A673 (cell line): Measurements from ENCODE around the gene CD93. TPM values are rescaled to one million over a fixed set of nuclear protein-coding genes. Genes with fewer than 3 reads are reported as not detected.

Experiments
- BruUV-seq: library from RNA; stranded (reverse); fragments of 400-500 nt; replicated peaks from 2 replicates; lab custom pipeline; 2021; lab: Mats Ljungman, UMichigan
- CTCF ChIA-PET: fragments of 300-600 bp; sonication (Branson Sonifier 250); formaldehyde crosslinking; loops from one replicate; lab custom pipeline; 2022; ENCODE audit warnings: antibody characterized with exemption; lab: Charles Lee
- POLR2A ChIA-PET: fragments of 300-600 bp; sonication (Branson Sonifier 250); formaldehyde crosslinking; loops from one replicate; lab custom pipeline; 2022; ENCODE audit warnings: antibody characterized with exemption; ENCODE audit not compliant: low non-redundant PET; lab: Charles Lee
- DNase-seq: peaks from one replicate; pipeline ENCODE4 v3.0.0-alpha.2; 2015; ENCODE audit warnings: low spot score
- H3K27ac ChIP-seq: fragments of 200-600 bp; sonication (generic); 2 replicates; pipeline ENCODE4 v1.5.1; 2016; ENCODE audit warnings: mixed run types, low read depth, mild to moderate bottlenecking, mixed read lengths, antibody characterized with exemption, low read length; ENCODE audit not compliant: poor library complexity, severe bottlenecking
- H3K27me3 ChIP-seq: fragments of 200-600 bp; sonication (generic); replicated peaks from 2 replicates; pipeline ENCODE4 v1.6.1; 2017; ENCODE audit warnings: mixed run types, low read depth, mild to moderate bottlenecking, mixed read lengths, antibody characterized with exemption, low read length; ENCODE audit not compliant: insufficient read depth, poor library complexity
- H3K36me3 ChIP-seq: fragments of 200-600 bp; sonication (generic); 2 replicates; pipeline ENCODE4 v1.6.1; 2016; ENCODE audit warnings: mixed run types, mild to moderate bottlenecking, mixed read lengths, antibody characterized with exemption, low read length; ENCODE audit not compliant: insufficient read depth, poor library complexity, severe bottlenecking
- H3K4me1 ChIP-seq: fragments of 200-600 bp; sonication (generic); 2 replicates; pipeline ENCODE4 v1.6.1; 2017; ENCODE audit warnings: mixed run types, mild to moderate bottlenecking, mixed read lengths, antibody characterized with exemption, low read length; ENCODE audit not compliant: insufficient read depth, poor library complexity, severe bottlenecking
- H3K4me3 ChIP-seq: fragments of 200-600 bp; sonication (generic); 2 replicates; pipeline ENCODE4 v1.5.1; 2016; ENCODE audit warnings: low read depth, mixed run types, mild to moderate bottlenecking, mixed read lengths, low read length; ENCODE audit not compliant: poor library complexity, severe bottlenecking
- H3K9me3 ChIP-seq: fragments of 200-600 bp; sonication (generic); 2 replicates; pipeline ENCODE4 v1.6.1; 2016; ENCODE audit warnings: mixed run types, low read depth, mild to moderate bottlenecking, mixed read lengths, antibody characterized with exemption, low read length; ENCODE audit not compliant: poor library complexity, severe bottlenecking
- CTCF ChIP-seq: fragments of 300-800, 200-600 bp; sonication (generic); conservative IDR thresholded peaks from 2 replicates; pipeline ENCODE4 v1.5.1; 2017; ENCODE audit warnings: low read depth, mild to moderate bottlenecking, antibody characterized with exemption, low read length, moderate library complexity, mixed read lengths
- EZH2 ChIP-seq: fragments of 200-600 bp; sonication (generic); IDR thresholded peaks from 2 replicates; pipeline ENCODE4 v1.6.1; 2017; ENCODE audit warnings: borderline replicate concordance, low read depth, mild to moderate bottlenecking, mixed read lengths, antibody characterized with exemption, low read length; ENCODE audit not compliant: poor library complexity, severe bottlenecking
- intact Hi-C: fragments of 100-400 bp; cut with micrococcal nuclease; formaldehyde crosslinking; loops from one replicate; pipeline ENCODE4 v1.10.0; 2022; ENCODE audit not compliant: unreplicated experiment
- total RNA-seq: library from RNA; stranded (reverse); gene quantifications from 2 replicates; pipeline ENCODE4 v1.2.3, GENCODE V29; 2021

CD93 gene
- total RNA-seq, 1 experiment from 2014 or later: 0.06 TPM

DNA sequence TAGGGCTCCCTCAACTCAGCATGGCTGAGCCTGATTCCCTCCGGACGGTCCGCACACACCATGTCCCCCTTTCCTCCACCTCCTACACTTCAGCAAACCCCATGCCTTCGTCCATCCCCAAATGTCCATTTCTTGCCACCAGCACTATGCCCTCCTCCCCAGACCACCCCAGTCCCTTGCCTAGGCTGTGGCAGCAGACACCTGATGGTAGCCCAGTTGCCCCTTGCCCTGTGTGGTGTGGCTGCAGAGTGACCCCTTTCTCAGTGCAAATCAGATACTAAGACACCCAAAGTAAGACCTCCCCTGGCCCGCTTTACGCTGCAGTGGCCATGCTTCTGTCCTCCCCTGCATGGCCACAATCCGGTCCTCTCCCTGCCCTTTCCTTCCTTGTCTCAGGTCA is 34.1 kb upstream of the CD93 start:
- Histone ChIP-seq H3K4me1 (no peaks in the 10 kb centered on the region), H3K27me3 (peaks cover 9% of the 10 kb centered on the region), H3K4me3 (no peak overlapping the region), H3K36me3 (no peaks in the 10 kb centered on the region), H3K9me3 (no peaks in the 10 kb centered on the region), H3K27ac (no peak overlapping the region)
- DNase-seq: no peak
- intact Hi-C loops: no loop called here
- POLR2A ChIA-PET: no interaction called here
- no TSS peak for BruUV-seq
- CTCF ChIA-PET: no interaction called here
- no peak for TF ChIP-seq EZH2
- TF ChIP-seq CTCF: no peak

DNA sequence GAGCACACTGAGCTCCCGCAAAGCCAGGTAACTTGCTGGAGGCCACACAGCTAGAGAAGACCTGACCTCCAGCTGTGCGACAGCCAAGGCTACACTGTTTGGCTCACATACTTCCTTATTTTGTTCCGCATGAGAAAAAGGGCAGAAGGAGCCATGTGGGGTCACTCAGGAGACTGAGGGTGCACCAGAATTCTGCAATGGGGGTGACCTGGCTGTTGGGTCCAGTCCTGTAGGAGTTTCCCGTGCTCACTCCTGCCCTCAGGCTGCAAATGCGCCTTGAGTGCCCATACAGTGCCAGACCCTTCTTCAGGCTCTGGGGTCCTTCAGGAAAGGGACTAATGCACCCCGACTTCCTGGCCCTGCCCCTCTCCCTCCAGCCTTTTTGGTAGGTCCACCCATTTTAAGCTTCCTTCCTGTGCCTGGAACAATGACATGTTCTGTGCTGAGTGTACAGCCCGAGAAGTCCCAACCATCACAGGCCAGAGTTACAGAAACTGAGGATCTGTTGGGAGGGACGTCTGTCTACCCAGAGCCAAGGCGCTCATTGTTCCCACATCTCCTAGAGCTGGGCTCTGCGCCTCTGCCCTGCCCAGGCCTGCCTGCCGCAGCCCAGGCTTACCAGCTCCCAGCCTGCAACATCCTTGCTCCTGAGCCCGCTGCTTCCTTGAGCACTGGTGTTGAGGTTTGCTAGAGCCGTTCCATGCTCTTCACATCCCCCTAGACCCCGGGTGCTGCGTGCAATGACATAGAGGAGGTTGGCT is 33.5 kb upstream of the CD93 start:
- POLR2A ChIA-PET: no interaction called here
- TF ChIP-seq CTCF: no peak
- no peak for TF ChIP-seq EZH2
- Histone ChIP-seq H3K4me3 (no peak overlapping the region), H3K27ac (no peak overlapping the region), H3K9me3 (no peaks in the 10 kb centered on the region), H3K36me3 (no peaks in the 10 kb centered on the region), H3K27me3 (peaks cover 9% of the 10 kb centered on the region), H3K4me1 (no peaks in the 10 kb centered on the region)
- CTCF ChIA-PET: no interaction called here
- intact Hi-C loops: no loop called here
- DNase-seq: no peak
- no TSS peak for BruUV-seq

- no peak overlapping the region for H3K27ac ChIP-seq
- POLR2A ChIA-PET: no interaction called here
- intact Hi-C loops: no loop called here
- no peaks in the 10 kb centered on the region for H3K4me1 ChIP-seq
- TF ChIP-seq EZH2: no peak
- no TSS peak for BruUV-seq
- H3K27me3 ChIP-seq: peaks cover 9% of the 10 kb centered on the region
- no peak overlapping the region for H3K4me3 ChIP-seq
- no peak for DNase-seq
- CTCF ChIA-PET: no interaction called here
- H3K36me3 ChIP-seq: no peaks in the 10 kb centered on the region
- H3K9me3 ChIP-seq: no peaks in the 10 kb centered on the region
Observed at GRCh38 chr20:23118766-23119165, 32.6 kb upstream of the CD93 start.

- H3K27ac ChIP-seq: no peak overlapping the region
- CTCF ChIA-PET: no interaction called here
- H3K4me3 ChIP-seq: no peak overlapping the region
- no peaks in the 10 kb centered on the region for H3K36me3 ChIP-seq
- no TSS peak for BruUV-seq
- TF ChIP-seq EZH2: no peak
- no peak for TF ChIP-seq CTCF
- H3K4me1 ChIP-seq: no peaks in the 10 kb centered on the region
- DNase-seq: no peak
- H3K9me3 ChIP-seq: no peaks in the 10 kb centered on the region
- peaks cover 6% of the 10 kb centered on the region for H3K27me3 ChIP-seq
- intact Hi-C loops: no loop called here
- POLR2A ChIA-PET: no interaction called here
Observed at GRCh38 chr20:23118144-23118543, 32.0 kb upstream of the CD93 start.
